Transverse colon (tissue), 4 donors: Measurements from ENCODE around the gene PRLR.

ENCODE experiments used
- POLR2AphosphoS5 ChIP-seq, 3 donors: sonication (generic); formaldehyde crosslinking; IDR thresholded peaks; one replicate each; pipeline ENCODE4 v1.6.1; 2016; ENCODE audit warnings: antibody characterized with exemption in 3 of 3
- TF ChIP-seq, protein P1 (sequence below), 5 experiments: fragments of 200-600 bp in 3 of 5; fragments of 450-650 bp in 2 of 5; sonication (generic) in 3 of 5; IDR thresholded peaks; 1 replicate in 2 of 5; 2 replicates in 3 of 5; pipeline ENCODE4 v1.5.1; 2016 to 2017; ENCODE audit warnings: antibody characterized with exemption in 5 of 5, inconsistent platforms in 3 of 5, mild to moderate bottlenecking in 2 of 5, moderate library complexity in 1 of 5

DNA sequence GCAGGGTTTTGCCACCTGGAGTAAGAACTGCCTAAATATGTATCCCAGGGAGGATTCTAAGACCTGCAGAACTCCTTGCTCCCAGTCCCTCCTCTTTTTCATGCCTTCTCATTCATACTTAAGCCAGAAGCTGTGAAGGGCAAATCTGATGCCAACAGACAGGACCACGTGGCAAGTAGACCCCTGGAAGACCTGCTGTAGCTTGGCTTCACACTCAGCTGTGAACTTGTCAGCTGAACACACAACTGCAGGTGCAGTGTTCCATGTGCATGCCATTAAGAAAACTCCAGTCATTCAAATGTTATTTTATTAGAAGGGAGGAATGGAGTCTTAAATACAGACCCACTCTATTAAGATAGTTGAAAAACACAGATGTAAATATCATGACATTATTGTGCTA is 103.3 kb downstream of the PRLR start:
- TF ChIP-seq, protein P1, sequence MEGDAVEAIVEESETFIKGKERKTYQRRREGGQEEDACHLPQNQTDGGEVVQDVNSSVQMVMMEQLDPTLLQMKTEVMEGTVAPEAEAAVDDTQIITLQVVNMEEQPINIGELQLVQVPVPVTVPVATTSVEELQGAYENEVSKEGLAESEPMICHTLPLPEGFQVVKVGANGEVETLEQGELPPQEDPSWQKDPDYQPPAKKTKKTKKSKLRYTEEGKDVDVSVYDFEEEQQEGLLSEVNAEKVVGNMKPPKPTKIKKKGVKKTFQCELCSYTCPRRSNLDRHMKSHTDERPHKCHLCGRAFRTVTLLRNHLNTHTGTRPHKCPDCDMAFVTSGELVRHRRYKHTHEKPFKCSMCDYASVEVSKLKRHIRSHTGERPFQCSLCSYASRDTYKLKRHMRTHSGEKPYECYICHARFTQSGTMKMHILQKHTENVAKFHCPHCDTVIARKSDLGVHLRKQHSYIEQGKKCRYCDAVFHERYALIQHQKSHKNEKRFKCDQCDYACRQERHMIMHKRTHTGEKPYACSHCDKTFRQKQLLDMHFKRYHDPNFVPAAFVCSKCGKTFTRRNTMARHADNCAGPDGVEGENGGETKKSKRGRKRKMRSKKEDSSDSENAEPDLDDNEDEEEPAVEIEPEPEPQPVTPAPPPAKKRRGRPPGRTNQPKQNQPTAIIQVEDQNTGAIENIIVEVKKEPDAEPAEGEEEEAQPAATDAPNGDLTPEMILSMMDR (IDR thresholded peaks at IDR 0.05), result no peak
- TF ChIP-seq POLR2AphosphoS5 (IDR thresholded peaks at IDR 0.05), result no peak
